PFSK-1 (cell line): ENCODE results near the gene DCUN1D3.

Experiments used
- SIN3A ChIP-seq: IDR thresholded peaks from 2 replicates; pipeline ENCODE4 v1.6.1; 2012; ENCODE audit warnings: mild to moderate bottlenecking, low read length, moderate library complexity, borderline replicate concordance; ENCODE audit not compliant: insufficient read depth
- TAF1 ChIP-seq: IDR thresholded peaks from 2 replicates; pipeline ENCODE4 v1.6.1; 2012; ENCODE audit warnings: low read length, control low read depth, borderline replicate concordance; ENCODE audit not compliant: insufficient read depth

DNA sequence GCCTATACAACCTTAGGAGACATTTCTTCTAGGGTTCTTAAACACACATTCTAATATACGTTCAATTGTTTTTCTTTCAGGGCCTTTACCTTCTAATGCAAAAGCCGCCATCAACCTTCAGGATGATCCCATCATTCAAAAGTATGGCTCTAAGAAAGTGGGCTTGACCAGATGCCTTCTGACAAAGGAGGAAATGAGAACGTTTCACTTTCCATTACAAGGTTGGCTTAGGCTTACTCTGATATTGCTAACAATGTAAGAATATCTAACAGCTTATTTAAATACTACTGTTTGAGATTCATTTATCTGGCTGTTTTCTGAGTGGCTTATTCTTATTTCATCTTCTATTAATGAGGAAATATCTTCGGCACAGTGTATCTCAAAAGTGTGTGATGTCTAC is 78.5 kb downstream of the DCUN1D3 start:
- TF ChIP-seq SIN3A: no peak
- no peak for TF ChIP-seq TAF1
